H1 (cell line): ENCODE results near the gene CUL9. TPM values are rescaled to one million over a fixed set of nuclear protein-coding genes. Genes with fewer than 3 reads are reported as not detected.

ENCODE experiments used
- MAFK ChIP-seq: IDR thresholded peaks from 2 replicates; pipeline ENCODE4 v1.6.1; 2012; ENCODE audit warnings: low read depth, mild to moderate bottlenecking, improper control_type of control experiment, low read length
- RAD21 ChIP-seq, 2 experiments: IDR thresholded peaks in 1 of 2; conservative IDR thresholded peaks in 1 of 2; 2 replicates each; pipeline ENCODE4 v1.6.1; 2011; ENCODE audit warnings: low read depth in 2 of 2, low read length in 2 of 2, improper control_type of control experiment in 1 of 2, inconsistent platforms in 1 of 2, mild to moderate bottlenecking in 1 of 2, moderate library complexity in 1 of 2
- polyA plus RNA-seq, 7 experiments: library from polyadenylated mRNA; depleted of rRNA in 3 of 7; stranded (reverse) in 5 of 7; unstranded in 2 of 7; fragments of >200 nt in 5 of 7; fragments of 200-250 nt in 2 of 7; gene quantifications; 1 replicate in 5 of 7; 2 replicates in 1 of 7; 4 replicates in 1 of 7; pipeline versions ENCODE4 v1.2.1 to v1.2.3, GENCODE V29; 2011 to 2013; ENCODE audit warnings: missing spikeins in 2 of 7, mixed read lengths in 2 of 7
- total RNA-seq: library from RNA; stranded (reverse); fragmentation: NEBNext Ultra II Directional; extraction: Animal tissue kit (Norgen Biotek cat#: 25700); gene quantifications from 2 replicates; pipeline ENCODE4 v1.2.1, GENCODE V29; 2021

The CUL9 gene
- total and polyA plus RNA-seq, 2 of the 8 experiments (the other 6 are each of a cell fraction or from before 2014, with no cell fraction given), result 7.7 to 9.8 TPM

DNA sequence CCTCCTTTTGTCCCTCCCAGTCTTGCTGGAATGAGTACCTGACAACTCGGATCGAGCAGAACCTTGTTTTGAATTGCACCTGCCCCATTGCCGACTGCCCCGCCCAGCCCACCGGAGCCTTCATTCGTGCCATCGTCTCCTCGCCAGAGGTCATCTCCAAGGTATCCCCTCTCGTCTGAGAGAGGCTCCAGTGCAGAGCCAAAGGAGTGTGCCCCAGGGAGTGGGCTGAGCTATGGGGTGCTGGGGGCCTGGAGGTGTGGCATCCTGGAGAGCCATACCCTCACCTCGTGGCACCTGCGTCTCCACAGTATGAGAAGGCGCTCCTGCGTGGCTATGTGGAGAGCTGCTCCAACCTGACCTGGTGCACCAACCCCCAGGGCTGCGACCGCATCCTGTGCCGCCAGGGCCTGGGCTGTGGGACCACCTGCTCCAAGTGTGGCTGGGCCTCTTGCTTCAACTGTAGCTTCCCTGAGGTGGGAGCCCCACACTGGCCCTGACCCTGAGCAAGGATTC is 38.5 kb downstream of the CUL9 start (continued):
- TF ChIP-seq MAFK (no peak), RAD21 (IDR thresholded peaks at IDR 0.05 in 1 of 2, conservative IDR thresholded peaks at IDR 0.05 in 1 of 2; ENCODE audit: low read depth in 2 of 2, low read length in 2 of 2) (no peak)
